PC-3 (cell line): ENCODE measurements around the gene CTAGE15.
"Not testable (repeated sequence)": the region's sequence is repeated elsewhere in the genome, so short reads cannot be mapped to it uniquely, and the experiment has no call there.

Source experiments
- CTCF ChIP-seq: fragments of 300-600 bp; sonication (generic); conservative IDR thresholded peaks from 2 replicates; pipeline ENCODE4 v1.5.1; 2017; ENCODE audit warnings: antibody characterized with exemption, low read depth, mild to moderate bottlenecking, low read length
- EZH2 ChIP-seq: fragments of 300-600 bp; sonication (generic); IDR thresholded peaks from one replicate; pipeline ENCODE4 v1.6.1; 2017; ENCODE audit warnings: antibody characterized with exemption, mild to moderate bottlenecking, low read length; ENCODE audit not compliant: unreplicated experiment

- TF ChIP-seq CTCF, EZH2: not testable (repeated sequence)
Measured at GRCh38 chr7:143617204-143617603, 45.6 kb downstream of the CTAGE15 start.
